Measurements from ENCODE around the gene ILK.

DNA sequence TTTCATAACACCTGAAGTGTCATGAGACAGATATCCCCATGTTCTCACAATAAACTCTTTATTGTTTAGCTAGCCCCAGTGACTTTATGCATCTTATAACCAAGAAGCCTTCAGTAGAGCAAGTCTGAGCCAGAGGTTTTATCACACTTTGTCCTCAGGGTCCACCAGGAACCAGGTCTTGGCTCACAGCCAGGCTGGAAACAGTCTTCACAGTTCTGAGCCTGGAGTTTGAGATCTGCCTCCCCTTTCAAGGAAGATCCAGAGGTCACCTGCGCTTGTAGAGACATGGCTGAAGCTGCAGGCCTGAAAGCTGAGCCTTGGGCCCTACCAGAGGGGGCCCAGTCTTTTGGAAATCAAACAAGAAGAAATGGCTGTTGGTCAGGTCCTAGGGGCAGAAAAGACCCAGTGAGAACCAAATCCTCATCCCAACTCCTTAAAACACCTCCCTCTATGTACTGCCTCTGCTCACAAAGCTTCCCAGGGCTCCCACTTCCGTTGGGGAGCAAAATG lies 3.6 kb upstream of the ILK start:
- TF ChIP-seq POLR2A (IDR thresholded peaks at IDR 0.05): no peak
- TF ChIP-seq, protein P1, sequence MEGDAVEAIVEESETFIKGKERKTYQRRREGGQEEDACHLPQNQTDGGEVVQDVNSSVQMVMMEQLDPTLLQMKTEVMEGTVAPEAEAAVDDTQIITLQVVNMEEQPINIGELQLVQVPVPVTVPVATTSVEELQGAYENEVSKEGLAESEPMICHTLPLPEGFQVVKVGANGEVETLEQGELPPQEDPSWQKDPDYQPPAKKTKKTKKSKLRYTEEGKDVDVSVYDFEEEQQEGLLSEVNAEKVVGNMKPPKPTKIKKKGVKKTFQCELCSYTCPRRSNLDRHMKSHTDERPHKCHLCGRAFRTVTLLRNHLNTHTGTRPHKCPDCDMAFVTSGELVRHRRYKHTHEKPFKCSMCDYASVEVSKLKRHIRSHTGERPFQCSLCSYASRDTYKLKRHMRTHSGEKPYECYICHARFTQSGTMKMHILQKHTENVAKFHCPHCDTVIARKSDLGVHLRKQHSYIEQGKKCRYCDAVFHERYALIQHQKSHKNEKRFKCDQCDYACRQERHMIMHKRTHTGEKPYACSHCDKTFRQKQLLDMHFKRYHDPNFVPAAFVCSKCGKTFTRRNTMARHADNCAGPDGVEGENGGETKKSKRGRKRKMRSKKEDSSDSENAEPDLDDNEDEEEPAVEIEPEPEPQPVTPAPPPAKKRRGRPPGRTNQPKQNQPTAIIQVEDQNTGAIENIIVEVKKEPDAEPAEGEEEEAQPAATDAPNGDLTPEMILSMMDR (IDR thresholded peaks at IDR 0.05): no peak

All from Peyer's patch (tissue), 4 donors.